Neuronal stem cell (in vitro differentiated cells): ENCODE data around the gene KNOP1.

Experiments
- DNase-seq: peaks from one replicate; pipeline ENCODE4 v3.0.0-alpha.2; 2013; ENCODE audit warnings: low spot score
- H2AFZ ChIP-seq: one replicate; pipeline ENCODE4 v1.6.1; 2013; ENCODE audit warnings: mild to moderate bottlenecking, low read length, inconsistent platforms
- H2AK5ac ChIP-seq: 2 replicates; pipeline ENCODE4 v1.6.1; 2013; ENCODE audit warnings: low read depth, mild to moderate bottlenecking, inconsistent platforms, low read length, moderate library complexity, mixed read lengths
- H2BK120ac ChIP-seq: 2 replicates; pipeline ENCODE4 v1.6.1; 2013; ENCODE audit warnings: low read depth, mild to moderate bottlenecking, inconsistent platforms, low read length, moderate library complexity, mixed read lengths
- H2BK12ac ChIP-seq: one replicate; pipeline ENCODE4 v1.6.1; 2013; ENCODE audit warnings: low read length, inconsistent platforms
- H2BK15ac ChIP-seq: 2 replicates; pipeline ENCODE4 v1.6.1; 2013; ENCODE audit warnings: mild to moderate bottlenecking, low read length, inconsistent platforms, mixed read lengths
- H2BK5ac ChIP-seq: one replicate; pipeline ENCODE4 v1.6.1; 2013; ENCODE audit warnings: inconsistent platforms, mild to moderate bottlenecking, low read length, moderate library complexity
- H3K14ac ChIP-seq: one replicate; pipeline ENCODE4 v1.6.1; 2013; ENCODE audit warnings: low read length, inconsistent platforms
- H3K18ac ChIP-seq: 2 replicates; pipeline ENCODE4 v1.6.1; 2013; ENCODE audit warnings: low read length, inconsistent platforms
- H3K23ac ChIP-seq: 2 replicates; pipeline ENCODE4 v1.6.1; 2013; ENCODE audit warnings: low read depth, mild to moderate bottlenecking, mixed read lengths, low read length, inconsistent platforms; ENCODE audit not compliant: poor library complexity
- H3K27ac ChIP-seq: replicated peaks from 3 replicates; pipeline ENCODE4 v1.5.1; 2013; ENCODE audit warnings: low read length, inconsistent platforms
- H3K27me3 ChIP-seq, 3 experiments: 2 replicates each; pipeline ENCODE4 v1.6.1; 2013; ENCODE audit warnings: low read length in 3 of 3, mild to moderate bottlenecking in 2 of 3, inconsistent platforms in 1 of 3, low read depth in 1 of 3, mixed read lengths in 1 of 3, moderate library complexity in 1 of 3; ENCODE audit not compliant: control insufficient read depth in 3 of 3, insufficient read depth in 3 of 3
- H3K36me3 ChIP-seq, 2 donors: replicated peaks in 1 of 2; 2 replicates each; pipeline ENCODE4 v1.6.1; 2013; ENCODE audit warnings: low read length in 2 of 2; ENCODE audit not compliant: control insufficient read depth in 2 of 2, insufficient read depth in 2 of 2
- H3K4ac ChIP-seq: 2 replicates; pipeline ENCODE4 v1.6.1; 2013; ENCODE audit warnings: inconsistent platforms, mild to moderate bottlenecking, low read length, moderate library complexity
- H3K4me1 ChIP-seq, 2 donors: 1 replicate in 1 of 2; 2 replicates in 1 of 2; pipeline ENCODE4 v1.6.1; 2013; ENCODE audit warnings: low read length in 2 of 2, low read depth in 1 of 2; ENCODE audit not compliant: control insufficient read depth in 2 of 2, insufficient read depth in 1 of 2
- H3K4me2 ChIP-seq: one replicate; pipeline ENCODE4 v1.6.1; 2013; ENCODE audit warnings: mild to moderate bottlenecking, low read length, inconsistent platforms; ENCODE audit not compliant: insufficient read depth, poor library complexity, severe bottlenecking
- H3K4me3 ChIP-seq, 2 donors: 2 replicates each; pipeline ENCODE4 v1.5.1; 2013; ENCODE audit warnings: low read length in 2 of 2, mild to moderate bottlenecking in 2 of 2, inconsistent platforms in 1 of 2, moderate library complexity in 1 of 2
- H3K79me1 ChIP-seq: one replicate; pipeline ENCODE4 v1.6.1; 2013; ENCODE audit warnings: low read depth, mild to moderate bottlenecking, inconsistent platforms, low read length, moderate library complexity
- H3K9ac ChIP-seq: one replicate; pipeline ENCODE4 v1.6.1; 2013; ENCODE audit warnings: mild to moderate bottlenecking, low read depth, low read length, inconsistent platforms; ENCODE audit not compliant: poor library complexity
- H3K9me3 ChIP-seq, 2 donors: replicated peaks in 1 of 2; 2 replicates each; pipeline versions ENCODE3 to v1.6.1; 2013; ENCODE audit warnings: low read length in 2 of 2, mild to moderate bottlenecking in 2 of 2, inconsistent platforms in 1 of 2, low read depth in 1 of 2, mixed read lengths in 1 of 2, moderate library complexity in 1 of 2; ENCODE audit not compliant: control insufficient read depth in 2 of 2, insufficient read depth in 1 of 2
- H4K8ac ChIP-seq: one replicate; pipeline ENCODE4 v1.6.1; 2013; ENCODE audit warnings: low read depth, mild to moderate bottlenecking, inconsistent platforms, low read length, moderate library complexity
- H4K91ac ChIP-seq: one replicate; pipeline ENCODE4 v1.6.1; 2013; ENCODE audit warnings: low read length, low read depth, mild to moderate bottlenecking, inconsistent platforms; ENCODE audit not compliant: poor library complexity
- WGBS, 2 donors: extraction: QIAGEN DNeasy Blood & Tissue Kit; methylation state at CpG; one replicate each; pipeline ENCODE4 v1.1.7; 2013; ENCODE audit warnings: missing lambda C conversion rate in 2 of 2, mixed read lengths in 1 of 2; ENCODE audit not compliant: insufficient read length in 2 of 2, insufficient replicate concordance in 1 of 2; ENCODE audit errors: extremely low coverage in 2 of 2; 5-methylcytosine and 5-hydroxymethylcytosine counted together

The KNOP1 gene

GRCh38 chr16:19677402-19677801 lies 40.6 kb downstream of the KNOP1 start:
- DNase-seq, result no peak
- H3K4ac ChIP-seq, result no peak overlapping the region
- H4K91ac ChIP-seq, result no peak overlapping the region
- no peak overlapping the region for H2BK120ac ChIP-seq
- no peaks in the 10 kb centered on the region for H3K9me3 ChIP-seq
- peaks cover 2 to 49% of the 10 kb centered on the region in 2 donors for H3K36me3 ChIP-seq
- H2BK12ac ChIP-seq, result no peak overlapping the region
- H2BK15ac ChIP-seq, result no peak overlapping the region
- no peaks in the 10 kb centered on the region for H3K27me3 ChIP-seq
- no peak overlapping the region for H2AFZ ChIP-seq
- no peak overlapping the region for H3K27ac ChIP-seq
- H3K23ac ChIP-seq, result no peak overlapping the region
- no peak overlapping the region for H3K9ac ChIP-seq
- no peak overlapping the region for H3K4me2 ChIP-seq
- no peak overlapping the region for H3K14ac ChIP-seq
- no peaks in the 10 kb centered on the region for H3K79me1 ChIP-seq
- no peak overlapping the region for H4K8ac ChIP-seq
- no CpG with 5 or more reads among the region's 7 CpGs for WGBS, 2 donors
- peak overlapping the region in 1 of 2 donors; percentile 48 for H3K4me3 ChIP-seq
- no peaks in the 10 kb centered on the region for H3K4me1 ChIP-seq
- H2AK5ac ChIP-seq, result no peak overlapping the region
- no peak overlapping the region for H3K18ac ChIP-seq
- H2BK5ac ChIP-seq, result no peak overlapping the region

- no peak overlapping the region for H2BK120ac ChIP-seq
- no peak overlapping the region for H2BK15ac ChIP-seq
- H3K27ac ChIP-seq, result no peak overlapping the region
- H3K18ac ChIP-seq, result no peak overlapping the region
- no CpG with 5 or more reads among the region's 5 CpGs for WGBS, 2 donors
- H3K23ac ChIP-seq, result no peak overlapping the region
- no peaks in the 10 kb centered on the region for H3K27me3 ChIP-seq
- DNase-seq, result no peak
- H2AK5ac ChIP-seq, result no peak overlapping the region
- no peak overlapping the region for H3K4ac ChIP-seq
- no peaks in the 10 kb centered on the region for H3K4me1 ChIP-seq
- peaks cover 3 to 49% of the 10 kb centered on the region in 2 donors for H3K36me3 ChIP-seq
- H3K4me2 ChIP-seq, result no peak overlapping the region
- no peak overlapping the region for H3K9ac ChIP-seq
- no peak overlapping the region for H3K4me3 ChIP-seq
- H2BK5ac ChIP-seq, result no peak overlapping the region
- no peaks in the 10 kb centered on the region for H3K9me3 ChIP-seq
- H2AFZ ChIP-seq, result no peak overlapping the region
- no peak overlapping the region for H3K14ac ChIP-seq
- no peaks in the 10 kb centered on the region for H3K79me1 ChIP-seq
- no peak overlapping the region for H4K91ac ChIP-seq
- no peak overlapping the region for H4K8ac ChIP-seq
- no peak overlapping the region for H2BK12ac ChIP-seq
Observed at GRCh38 chr16:19674485-19674884, 43.5 kb downstream of the KNOP1 start.

- Histone ChIP-seq H3K23ac (no peak overlapping the region), H2BK5ac (no peak overlapping the region), H3K27me3 (no peaks in the 10 kb centered on the region), H3K4me3 (no peak overlapping the region), H2BK15ac (no peak overlapping the region), H2BK120ac (no peak overlapping the region), H2BK12ac (no peak overlapping the region), H3K79me1 (no peaks in the 10 kb centered on the region), H4K91ac (no peak overlapping the region), H3K4me1 (no peaks in the 10 kb centered on the region), H3K14ac (no peak overlapping the region), H3K4me2 (no peak overlapping the region), H3K36me3 (peaks cover 3 to 57% of the 10 kb centered on the region in 2 donors), H4K8ac (no peak overlapping the region), H3K18ac (no peak overlapping the region), H3K9me3 (no peaks in the 10 kb centered on the region), H3K9ac (no peak overlapping the region), H3K4ac (no peak overlapping the region), H2AFZ (no peak overlapping the region), H2AK5ac (no peak overlapping the region), H3K27ac (no peak overlapping the region)
- WGBS, 2 donors, result no CpG with 5 or more reads among the region's 4 CpGs
- no peak for DNase-seq
Observed at GRCh38 chr16:19672378-19672777, 45.6 kb downstream of the KNOP1 start.

GRCh38 chr16:19666477-19666876 lies 51.5 kb downstream of the KNOP1 start:
- H4K8ac ChIP-seq, result no peak overlapping the region
- no peak overlapping the region for H3K27ac ChIP-seq
- peaks cover 0 to 2% of the 10 kb centered on the region in 2 donors for H3K4me1 ChIP-seq
- H3K14ac ChIP-seq, result no peak overlapping the region
- no peak overlapping the region for H3K23ac ChIP-seq
- no peak overlapping the region for H2BK120ac ChIP-seq
- H2BK12ac ChIP-seq, result no peak overlapping the region
- no peak overlapping the region for H4K91ac ChIP-seq
- H3K18ac ChIP-seq, result no peak overlapping the region
- WGBS, 2 donors, result no CpG with 5 or more reads among the region's 3 CpGs
- H2BK15ac ChIP-seq, result no peak overlapping the region
- no peak overlapping the region for H3K4ac ChIP-seq
- no peak overlapping the region for H3K9ac ChIP-seq
- H3K36me3 ChIP-seq, result peaks cover 5 to 52% of the 10 kb centered on the region in 2 donors
- H3K4me2 ChIP-seq, result no peak overlapping the region
- H2BK5ac ChIP-seq, result no peak overlapping the region
- H3K79me1 ChIP-seq, result no peaks in the 10 kb centered on the region
- H2AFZ ChIP-seq, result no peak overlapping the region
- no peak overlapping the region for H2AK5ac ChIP-seq
- H3K27me3 ChIP-seq, result no peaks in the 10 kb centered on the region
- peaks cover 3 to 16% of the 10 kb centered on the region in 2 donors for H3K9me3 ChIP-seq
- H3K4me3 ChIP-seq, result no peak overlapping the region
- DNase-seq, result no peak
